Spleen (tissue), 13 donors: ENCODE data around the gene NPIPA2. TPM values are rescaled to one million over a fixed set of nuclear protein-coding genes. Genes with fewer than 3 reads are reported as not detected.
"Not testable (repeated sequence)": the region's sequence is repeated elsewhere in the genome, so short reads cannot be mapped to it uniquely, and the experiment has no call there.

Experiments used
- DNase-seq: peaks from one replicate; pipeline ENCODE4 v3.0.0-alpha.2; 2020
- H3K27ac ChIP-seq, 8 donors: fragments of 200-600 bp; sonication (generic) in 7 of 8; 1 replicate in 4 of 8; 2 replicates in 4 of 8; pipeline versions ENCODE4 v1.5.0 to v1.8.0; 2016 to 2021; ENCODE audit warnings: inconsistent platforms in 4 of 8, mild to moderate bottlenecking in 4 of 8, moderate library complexity in 1 of 8
- H3K27me3 ChIP-seq, 7 donors: fragments of 200-600 bp; sonication (generic) in 6 of 7; replicated peaks in 1 of 7; 1 replicate in 4 of 7; 2 replicates in 3 of 7; pipeline versions ENCODE4 v1.5.0 to v1.8.0; 2016 to 2021; ENCODE audit warnings: inconsistent platforms in 3 of 7, mild to moderate bottlenecking in 1 of 7
- H3K36me3 ChIP-seq, 6 donors: fragments of 200-600 bp; sonication (generic) in 5 of 6; 1 replicate in 4 of 6; 2 replicates in 2 of 6; pipeline versions ENCODE4 v1.5.0 to v1.8.0; 2016 to 2021; ENCODE audit warnings: inconsistent platforms in 2 of 6
- H3K4me1 ChIP-seq, 6 donors: fragments of 200-600 bp; sonication (generic) in 5 of 6; 1 replicate in 3 of 6; 2 replicates in 3 of 6; pipeline versions ENCODE4 v1.5.0 to v1.8.0; 2016 to 2021; ENCODE audit warnings: inconsistent platforms in 3 of 6
- H3K4me3 ChIP-seq, 8 donors: fragments of 200-600 bp; sonication (generic) in 7 of 8; 1 replicate in 4 of 8; 2 replicates in 4 of 8; pipeline versions ENCODE4 v1.5.0 to v1.8.0; 2016 to 2021; ENCODE audit warnings: inconsistent platforms in 4 of 8, mild to moderate bottlenecking in 4 of 8, moderate library complexity in 2 of 8
- H3K9me3 ChIP-seq, 8 donors: fragments of 200-600 bp; sonication (generic) in 7 of 8; 1 replicate in 4 of 8; 2 replicates in 4 of 8; pipeline versions ENCODE4 v1.5.0 to v1.8.0; 2016 to 2021; ENCODE audit warnings: inconsistent platforms in 4 of 8
- WGBS, 5 donors: extraction: QIAGEN DNeasy Blood & Tissue Kit in 3 of 5; methylation state at CpG; one replicate each; pipeline versions ENCODE4 v1.1.5 to v1.1.7; 2013 to 2018; 5-methylcytosine and 5-hydroxymethylcytosine counted together
- intact Hi-C: fragments of 100-400 bp; cut with DNase I; formaldehyde crosslinking; loops from one replicate; pipeline ENCODE4 v1.15.0; 2023; ENCODE audit warnings: low total_unique reads
- long read RNA-seq, 2 donors: transcript quantifications; one replicate each; lab custom pipeline, GENCODE V29; 2026
- polyA plus RNA-seq, 3 donors: library from polyadenylated mRNA; stranded (reverse); fragments of 200-250 nt; gene quantifications; one replicate each; pipeline ENCODE4 v1.2.1, GENCODE V29; 2013
- total RNA-seq, 7 donors: library from RNA; depleted of rRNA in 3 of 7; stranded (reverse); fragments of >200 nt in 3 of 7; fragmentation: NEBNext Ultra II Directional in 4 of 7; extraction: Animal tissue kit (Norgen Biotek cat#: 25700) in 4 of 7; gene quantifications; one replicate each; pipeline versions ENCODE4 v1.1.0 to v1.2.1, GENCODE V29; 2016 to 2021
- donor health status: healthy with polysubstance abuse.
- donor health status: DM: no; HTN: no; CAD: no; lungs with moderate emphysema.
- donor health status: DM: no; HTN: no; CAD: no.
- donor health status: Bipolar disorder and iron deficiency.
- donor health status: healthy.
- donor health status: DM: no; HTN: no; CAD: no.
- donor health status: DM: yes; HTN: yes; CAD: no.

The NPIPA2 gene
- total RNA-seq (1 to 10 TPM in 4 of 7 donors, under 1 TPM in 1, not detected in 2; 0.67 to 4.9 (median 1.8) TPM), polyA plus RNA-seq (1 to 10 TPM in 1 of 3 donors, under 1 TPM in 2; 0.83 to 1.8 (median 0.97) TPM)
- long read RNA-seq, donor 1, result 0 reads
- long read RNA-seq, donor 2, result 0 reads

- H3K36me3 ChIP-seq, H3K27me3 ChIP-seq, H3K4me3 ChIP-seq, intact Hi-C loops, H3K9me3 ChIP-seq, H3K27ac ChIP-seq, H3K4me1 ChIP-seq, DNase-seq: not testable (repeated sequence)
- no CpG with 5 or more reads among the region's 73 CpGs for WGBS, 5 donors
These were observed at the start of gene NPIPA2 for GRCh38 chr16:14742273-14743128. Gene NPIPA2, plus strand, starts transcription at chr16:14742533. Its CDS starts 5,533 bp downstream, at chr16:14748066.

- H3K4me1 ChIP-seq, H3K4me3 ChIP-seq, DNase-seq, H3K27me3 ChIP-seq, H3K36me3 ChIP-seq, intact Hi-C loops, H3K27ac ChIP-seq, H3K9me3 ChIP-seq: not testable (repeated sequence)
- no CpG with 5 or more reads among the region's 28 CpGs for WGBS, 5 donors
These were observed 48.2 kb upstream of the NPIPA2 start, which contains the start of gene PLA2G10 for GRCh38 chr16:14694129-14694528. Gene PLA2G10, minus strand, starts transcription at chr16:14694308. Its CDS starts 79 bp downstream, at chr16:14694229.

GRCh38 chr16:14701859-14702258, 40.5 kb upstream of the NPIPA2 start:
- H3K27me3 ChIP-seq, H3K27ac ChIP-seq, H3K4me3 ChIP-seq, H3K4me1 ChIP-seq, DNase-seq, H3K36me3 ChIP-seq, intact Hi-C loops, H3K9me3 ChIP-seq: not testable (repeated sequence)
- 63 to 79% (median 66%) methylated on average over 1 to 2 of the region's 7 CpGs; no CpG with 5 or more reads in 2 of the 5 donors for WGBS, 5 donors

GRCh38 chr16:14702672-14703071, 39.7 kb upstream of the NPIPA2 start:
- H3K4me1 ChIP-seq, H3K27me3 ChIP-seq, DNase-seq, H3K27ac ChIP-seq, H3K36me3 ChIP-seq, H3K4me3 ChIP-seq, intact Hi-C loops, H3K9me3 ChIP-seq: not testable (repeated sequence)
- WGBS, 5 donors, result no CpG with 5 or more reads among the region's 11 CpGs

GRCh38 chr16:14703156-14704011, 38.9 kb upstream of the NPIPA2 start, which contains the start of gene NPIPA3:
Gene NPIPA3, plus strand, starts transcription at chr16:14703411. Its CDS starts 5,533 bp downstream, at chr16:14708944.
- H3K27me3 ChIP-seq, intact Hi-C loops, H3K4me1 ChIP-seq, H3K36me3 ChIP-seq, H3K4me3 ChIP-seq, H3K27ac ChIP-seq, H3K9me3 ChIP-seq, DNase-seq: not testable (repeated sequence)
- WGBS, 5 donors, result no CpG with 5 or more reads among the region's 73 CpGs

GRCh38 chr16:14733233-14733632, 9.1 kb upstream of the NPIPA2 start:
- no CpG with 5 or more reads among the region's 28 CpGs for WGBS, 5 donors
- H3K9me3 ChIP-seq, DNase-seq, H3K27me3 ChIP-seq, intact Hi-C loops, H3K4me3 ChIP-seq, H3K4me1 ChIP-seq, H3K36me3 ChIP-seq, H3K27ac ChIP-seq: not testable (repeated sequence)

- H3K27me3 ChIP-seq, intact Hi-C loops, H3K9me3 ChIP-seq, DNase-seq, H3K27ac ChIP-seq, H3K4me1 ChIP-seq, H3K36me3 ChIP-seq, H3K4me3 ChIP-seq: not testable (repeated sequence)
- 64 to 73% methylated on average over 1 of the region's 10 CpGs; no CpG with 5 or more reads in 3 of the 5 donors for WGBS, 5 donors
These were observed 1.4 kb upstream of the NPIPA2 start for GRCh38 chr16:14740832-14741385.

- WGBS, 5 donors, result no CpG with 5 or more reads among the region's 11 CpGs
- H3K27me3 ChIP-seq, intact Hi-C loops, H3K4me3 ChIP-seq, H3K9me3 ChIP-seq, H3K27ac ChIP-seq, H3K4me1 ChIP-seq, H3K36me3 ChIP-seq, DNase-seq: not testable (repeated sequence)
These were observed 539 bp upstream of the NPIPA2 start for GRCh38 chr16:14741794-14742193.

GRCh38 chr16:14773654-14774053, 31.3 kb downstream of the NPIPA2 start:
- not testable (repeated sequence) for H3K9me3 ChIP-seq, H3K4me3 ChIP-seq
- no CpG with 5 or more reads among the region's 2 CpGs for WGBS, 5 donors

GRCh38 chr16:14775624-14776023, 33.3 kb downstream of the NPIPA2 start:
- H3K27ac ChIP-seq, H3K4me3 ChIP-seq, H3K4me1 ChIP-seq, H3K36me3 ChIP-seq, DNase-seq, H3K27me3 ChIP-seq, intact Hi-C loops, H3K9me3 ChIP-seq: not testable (repeated sequence)
- 92 to 100% (median 100%) methylated on average over 1 of the region's 2 CpGs; no CpG with 5 or more reads in 2 of the 5 donors for WGBS, 5 donors

More at GRCh38 chr16:14773654-14774053, 31.3 kb downstream of the NPIPA2 start:
- H3K4me1 ChIP-seq, intact Hi-C loops, DNase-seq, H3K27ac ChIP-seq, H3K36me3 ChIP-seq, H3K27me3 ChIP-seq: not testable (repeated sequence)
